22Rv1 (cell line): ENCODE measurements around the gene CENPP.

Experiments
- ZFX ChIP-seq: fragments of 450-650 bp; IDR thresholded peaks from 2 replicates; pipeline ENCODE4 v1.6.1; 2017; ENCODE audit warnings: antibody characterized with exemption, borderline replicate concordance
- TF ChIP-seq, protein P1 (sequence below): fragments of 450-650 bp; IDR thresholded peaks from 2 replicates; pipeline ENCODE4 v1.5.1; 2017; ENCODE audit warnings: mild to moderate bottlenecking

- TF ChIP-seq, protein P1, sequence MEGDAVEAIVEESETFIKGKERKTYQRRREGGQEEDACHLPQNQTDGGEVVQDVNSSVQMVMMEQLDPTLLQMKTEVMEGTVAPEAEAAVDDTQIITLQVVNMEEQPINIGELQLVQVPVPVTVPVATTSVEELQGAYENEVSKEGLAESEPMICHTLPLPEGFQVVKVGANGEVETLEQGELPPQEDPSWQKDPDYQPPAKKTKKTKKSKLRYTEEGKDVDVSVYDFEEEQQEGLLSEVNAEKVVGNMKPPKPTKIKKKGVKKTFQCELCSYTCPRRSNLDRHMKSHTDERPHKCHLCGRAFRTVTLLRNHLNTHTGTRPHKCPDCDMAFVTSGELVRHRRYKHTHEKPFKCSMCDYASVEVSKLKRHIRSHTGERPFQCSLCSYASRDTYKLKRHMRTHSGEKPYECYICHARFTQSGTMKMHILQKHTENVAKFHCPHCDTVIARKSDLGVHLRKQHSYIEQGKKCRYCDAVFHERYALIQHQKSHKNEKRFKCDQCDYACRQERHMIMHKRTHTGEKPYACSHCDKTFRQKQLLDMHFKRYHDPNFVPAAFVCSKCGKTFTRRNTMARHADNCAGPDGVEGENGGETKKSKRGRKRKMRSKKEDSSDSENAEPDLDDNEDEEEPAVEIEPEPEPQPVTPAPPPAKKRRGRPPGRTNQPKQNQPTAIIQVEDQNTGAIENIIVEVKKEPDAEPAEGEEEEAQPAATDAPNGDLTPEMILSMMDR: no peak
- no peak for TF ChIP-seq ZFX
Observed at GRCh38 chr9:92457576-92457975, 131.8 kb downstream of the CENPP start.
